PFSK-1 (cell line): ENCODE measurements around the gene SUSD6.

Experiments used
- FOXP2 ChIP-seq: optimal IDR thresholded peaks from 2 replicates; pipeline ENCODE3; 2011; ENCODE audit warnings: borderline replicate concordance, control low read depth, inconsistent platforms; ENCODE audit not compliant: insufficient read depth; ENCODE audit errors: extremely low read length, extremely low read depth
- POLR2AphosphoS5 ChIP-seq: IDR thresholded peaks from 2 replicates; pipeline ENCODE4 v1.6.1; 2012; ENCODE audit warnings: low read depth, mild to moderate bottlenecking, control low read depth, low read length, moderate library complexity
- SIN3A ChIP-seq: IDR thresholded peaks from 2 replicates; pipeline ENCODE4 v1.6.1; 2012; ENCODE audit warnings: mild to moderate bottlenecking, low read length, moderate library complexity, borderline replicate concordance; ENCODE audit not compliant: insufficient read depth
- TAF1 ChIP-seq: IDR thresholded peaks from 2 replicates; pipeline ENCODE4 v1.6.1; 2012; ENCODE audit warnings: low read length, control low read depth, borderline replicate concordance; ENCODE audit not compliant: insufficient read depth
- TF ChIP-seq, protein P1 (sequence below), 2 experiments: IDR thresholded peaks; 2 replicates each; pipeline versions ENCODE4 v1.6.1 to v1.8.0; 2011 to 2012; ENCODE audit warnings: low read depth in 2 of 2, low read length in 2 of 2, control low read depth in 1 of 2, inconsistent platforms in 1 of 2, mild to moderate bottlenecking in 1 of 2, moderate library complexity in 1 of 2; ENCODE audit not compliant: insufficient read depth in 1 of 2

The SUSD6 gene

GRCh38 chr14:69573205-69573830 is 38.1 kb upstream of the SUSD6 start:
- no peak for TF ChIP-seq FOXP2
- TF ChIP-seq, protein P1, sequence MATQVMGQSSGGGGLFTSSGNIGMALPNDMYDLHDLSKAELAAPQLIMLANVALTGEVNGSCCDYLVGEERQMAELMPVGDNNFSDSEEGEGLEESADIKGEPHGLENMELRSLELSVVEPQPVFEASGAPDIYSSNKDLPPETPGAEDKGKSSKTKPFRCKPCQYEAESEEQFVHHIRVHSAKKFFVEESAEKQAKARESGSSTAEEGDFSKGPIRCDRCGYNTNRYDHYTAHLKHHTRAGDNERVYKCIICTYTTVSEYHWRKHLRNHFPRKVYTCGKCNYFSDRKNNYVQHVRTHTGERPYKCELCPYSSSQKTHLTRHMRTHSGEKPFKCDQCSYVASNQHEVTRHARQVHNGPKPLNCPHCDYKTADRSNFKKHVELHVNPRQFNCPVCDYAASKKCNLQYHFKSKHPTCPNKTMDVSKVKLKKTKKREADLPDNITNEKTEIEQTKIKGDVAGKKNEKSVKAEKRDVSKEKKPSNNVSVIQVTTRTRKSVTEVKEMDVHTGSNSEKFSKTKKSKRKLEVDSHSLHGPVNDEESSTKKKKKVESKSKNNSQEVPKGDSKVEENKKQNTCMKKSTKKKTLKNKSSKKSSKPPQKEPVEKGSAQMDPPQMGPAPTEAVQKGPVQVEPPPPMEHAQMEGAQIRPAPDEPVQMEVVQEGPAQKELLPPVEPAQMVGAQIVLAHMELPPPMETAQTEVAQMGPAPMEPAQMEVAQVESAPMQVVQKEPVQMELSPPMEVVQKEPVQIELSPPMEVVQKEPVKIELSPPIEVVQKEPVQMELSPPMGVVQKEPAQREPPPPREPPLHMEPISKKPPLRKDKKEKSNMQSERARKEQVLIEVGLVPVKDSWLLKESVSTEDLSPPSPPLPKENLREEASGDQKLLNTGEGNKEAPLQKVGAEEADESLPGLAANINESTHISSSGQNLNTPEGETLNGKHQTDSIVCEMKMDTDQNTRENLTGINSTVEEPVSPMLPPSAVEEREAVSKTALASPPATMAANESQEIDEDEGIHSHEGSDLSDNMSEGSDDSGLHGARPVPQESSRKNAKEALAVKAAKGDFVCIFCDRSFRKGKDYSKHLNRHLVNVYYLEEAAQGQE (IDR thresholded peaks at IDR 0.05; ENCODE audit: insufficient read depth in 1 of 2, low read depth in 2 of 2, low read length in 2 of 2), result no peak
- no peak for TF ChIP-seq TAF1
- no peak for TF ChIP-seq POLR2AphosphoS5
- no peak for TF ChIP-seq SIN3A

- no peak for TF ChIP-seq TAF1
- TF ChIP-seq SIN3A, result no peak
Measured at GRCh38 chr14:69573831-69574262, 37.5 kb upstream of the SUSD6 start.

DNA sequence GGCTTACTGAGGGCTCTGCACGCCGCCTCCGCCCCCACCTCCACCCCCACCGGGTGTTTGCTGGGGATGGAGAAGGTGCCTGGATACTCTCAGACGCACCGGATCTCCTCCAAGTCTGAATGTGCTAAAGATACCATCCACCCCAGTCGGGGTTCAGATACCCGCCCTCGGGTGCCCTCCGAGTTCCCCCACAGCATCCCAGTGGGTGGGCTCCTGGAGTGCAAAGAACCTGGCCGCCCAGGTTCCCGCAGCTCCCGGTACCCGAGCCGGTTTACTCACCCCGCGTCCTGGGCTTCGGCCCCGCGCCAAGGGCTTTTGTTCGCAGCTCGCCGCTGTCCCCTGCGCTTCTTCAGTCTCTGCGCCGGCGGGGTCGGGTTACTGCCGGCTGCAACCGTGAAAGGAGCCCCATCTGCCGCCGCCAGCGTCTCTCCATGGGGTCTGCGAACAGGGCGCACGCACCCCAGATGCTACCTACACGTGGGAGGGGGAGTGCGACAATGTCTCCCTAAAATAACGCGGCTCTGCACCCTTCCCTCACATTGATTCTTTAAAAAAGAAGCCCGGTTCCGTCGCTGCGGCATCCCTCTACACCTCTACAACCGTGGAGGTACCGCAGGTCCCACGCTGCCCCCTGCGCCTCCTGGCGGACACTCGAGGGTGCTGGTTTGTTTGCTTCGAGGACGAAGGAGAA is 37.0 kb upstream of the SUSD6 start, which contains the start of gene CCDC177:
Gene CCDC177, minus strand, starts transcription at position 609 of the 691 bp plus-strand sequence. CDS start 1,249 bp downstream, outside the sequence.
- TF ChIP-seq SIN3A (no peak), TAF1 (no peak), POLR2AphosphoS5 (no peak), FOXP2 (no peak)
- TF ChIP-seq, protein P1 (IDR thresholded peaks at IDR 0.05; ENCODE audit: insufficient read depth in 1 of 2, low read depth in 2 of 2, low read length in 2 of 2), result no peak

- no peak for TF ChIP-seq SIN3A
- TF ChIP-seq, protein P1 (IDR thresholded peaks at IDR 0.05; ENCODE audit: insufficient read depth in 1 of 2, low read depth in 2 of 2, low read length in 2 of 2), result no peak
- TF ChIP-seq FOXP2, result no peak
Measured at GRCh38 chr14:69574954-69575295, 36.5 kb upstream of the SUSD6 start.

GRCh38 chr14:69579476-69579875 is 31.9 kb upstream of the SUSD6 start:
- TF ChIP-seq SIN3A (no peak), FOXP2 (no peak), POLR2AphosphoS5 (no peak), TAF1 (no peak)
- TF ChIP-seq, protein P1 (IDR thresholded peaks at IDR 0.05; ENCODE audit: insufficient read depth in 1 of 2, low read depth in 2 of 2, low read length in 2 of 2), result no peak
